ENCODE results near the gene STC2. TPM values are rescaled to one million over a fixed set of nuclear protein-coding genes. Genes with fewer than 3 reads are reported as not detected.
A peak's percentile ranks its signal among the peaks of the same experiment; 100 is the strongest.

STC2 gene
- total RNA-seq, 2 experiments from 2014 or later = not detected

GRCh38 chr5:173334808-173335207 is 6.6 kb upstream of the STC2 start:
- no peaks in the 10 kb centered on the region for H3K79me2 ChIP-seq (ENCODE audit: insufficient read depth, low read depth, low read length)
- H2AFZ ChIP-seq (ENCODE audit: low read length) = no peak overlapping the region
- TF ChIP-seq EZH2phosphoT487 (IDR thresholded peaks at IDR 0.05; ENCODE audit: borderline replicate concordance, low read depth, low read length) (no peak), CTCF (conservative IDR thresholded peaks at IDR 0.05; ENCODE audit: low read length) (no peak)
- no peaks in the 10 kb centered on the region for H4K20me1 ChIP-seq (ENCODE audit: insufficient read depth, low read length)
- POLR2A ChIA-PET = no interaction called here
- no peaks in the 10 kb centered on the region for H3K9me2 ChIP-seq (ENCODE audit: insufficient read depth, low read length)
- H3K27ac ChIP-seq (ENCODE audit: low read depth, low read length, poor library complexity, severe bottlenecking) = no peak overlapping the region
- H3K4me3 ChIP-seq (ENCODE audit: low read depth, low read length, poor library complexity, severe bottlenecking) = no peak overlapping the region
- no TSS peak for BruUV-seq (replicated peaks)
- intact Hi-C loops (cut with micrococcal nuclease; ENCODE audit: unreplicated experiment) = no loop called here
- DNase-seq (ENCODE audit: low spot score) = no peak
- H3K4me2 ChIP-seq (ENCODE audit: low read length) = no peak overlapping the region
- H3K9me3 ChIP-seq (ENCODE audit: low read length) = no peaks in the 10 kb centered on the region
- CTCF ChIA-PET (ENCODE audit: unreplicated experiment) = no interaction called here
- H3K4me1 ChIP-seq (ENCODE audit: insufficient read depth, low read length, poor library complexity, severe bottlenecking) = no peaks in the 10 kb centered on the region
- no peaks in the 10 kb centered on the region for H3K36me3 ChIP-seq (ENCODE audit: insufficient read depth, low read length)

- intact Hi-C loops (cut with micrococcal nuclease; ENCODE audit: unreplicated experiment) = loop anchor here (2.0 kb wide), 1 partner anchor 355 kb away; no protein-coding TSS in a partner anchor
- ChIA-PET CTCF (ENCODE audit: unreplicated experiment) (no interaction called here), POLR2A (no interaction called here)
- no peak for DNase-seq (ENCODE audit: low spot score)
- Histone ChIP-seq H3K36me3 (ENCODE audit: insufficient read depth, low read length) (no peaks in the 10 kb centered on the region), H3K4me2 (ENCODE audit: low read length) (no peak overlapping the region), H3K4me1 (ENCODE audit: insufficient read depth, low read length, poor library complexity, severe bottlenecking) (no peaks in the 10 kb centered on the region), H4K20me1 (ENCODE audit: insufficient read depth, low read length) (no peaks in the 10 kb centered on the region), H3K79me2 (ENCODE audit: insufficient read depth, low read depth, low read length) (no peaks in the 10 kb centered on the region), H3K9me2 (ENCODE audit: insufficient read depth, low read length) (no peaks in the 10 kb centered on the region), H3K9me3 (ENCODE audit: low read length) (no peaks in the 10 kb centered on the region), H3K27ac (ENCODE audit: low read depth, low read length, poor library complexity, severe bottlenecking) (no peak overlapping the region), H3K4me3 (ENCODE audit: low read depth, low read length, poor library complexity, severe bottlenecking) (no peak overlapping the region), H2AFZ (ENCODE audit: low read length) (no peak overlapping the region)
- BruUV-seq (replicated peaks) = no TSS peak
- TF ChIP-seq EZH2phosphoT487 (IDR thresholded peaks at IDR 0.05; ENCODE audit: borderline replicate concordance, low read depth, low read length) = no peak
- TF ChIP-seq CTCF (conservative IDR thresholded peaks at IDR 0.05; ENCODE audit: low read length) = no peak
Observed at GRCh38 chr5:173333925-173334661, 5.9 kb upstream of the STC2 start.

GRCh38 chr5:173331956-173332479 is 3.8 kb upstream of the STC2 start:
- no peak overlapping the region for H3K4me2 ChIP-seq (ENCODE audit: low read length)
- no peaks in the 10 kb centered on the region for H3K36me3 ChIP-seq (ENCODE audit: insufficient read depth, low read length)
- no peaks in the 10 kb centered on the region for H3K9me2 ChIP-seq (ENCODE audit: insufficient read depth, low read length)
- TF ChIP-seq EZH2phosphoT487 (IDR thresholded peaks at IDR 0.05; ENCODE audit: borderline replicate concordance, low read depth, low read length) (no peak), CTCF (conservative IDR thresholded peaks at IDR 0.05; ENCODE audit: low read length) (peak; percentile 90)
- H3K4me3 ChIP-seq (ENCODE audit: low read depth, low read length, poor library complexity, severe bottlenecking) = no peak overlapping the region
- H3K79me2 ChIP-seq (ENCODE audit: insufficient read depth, low read depth, low read length) = no peaks in the 10 kb centered on the region
- H3K4me1 ChIP-seq (ENCODE audit: insufficient read depth, low read length, poor library complexity, severe bottlenecking) = no peaks in the 10 kb centered on the region
- POLR2A ChIA-PET = interaction anchor here (1.1 kb wide), 1 partner anchor 12 kb away, joined by 5 read pairs; no protein-coding TSS in a partner anchor
- H4K20me1 ChIP-seq (ENCODE audit: insufficient read depth, low read length) = no peaks in the 10 kb centered on the region
- no TSS peak for BruUV-seq (replicated peaks)
- peak overlapping the region; percentile 68; the same call in 1 of the 2 replicates for H2AFZ ChIP-seq (ENCODE audit: low read length)
- DNase-seq (ENCODE audit: low spot score) = peak; percentile 82
- intact Hi-C loops (cut with micrococcal nuclease; ENCODE audit: unreplicated experiment) = loop anchor here (1.0 to 2.0 kb wide), 3 partner anchors 38 to 619 kb away; no protein-coding TSS in a partner anchor
- H3K9me3 ChIP-seq (ENCODE audit: low read length) = no peaks in the 10 kb centered on the region
- CTCF ChIA-PET (ENCODE audit: unreplicated experiment) = interaction anchor here (0.6 kb wide), 2 partner anchors 36 to 619 kb away, joined by 3 read pairs; no protein-coding TSS in a partner anchor
- H3K27ac ChIP-seq (ENCODE audit: low read depth, low read length, poor library complexity, severe bottlenecking) = no peak overlapping the region
